Right lobe of liver (tissue), 4 donors: ENCODE results near the gene ASPSCR1.

Experiments
- CTCF ChIP-seq, 4 donors: fragments of 200-600 bp in 3 of 4; fragments of 450-650 bp in 1 of 4; IDR thresholded peaks; one replicate each; pipeline versions ENCODE4 v1.5.1 to v1.8.0; 2016 to 2022; ENCODE audit warnings: antibody characterized with exemption in 4 of 4, mild to moderate bottlenecking in 2 of 4
- POLR2A ChIP-seq: fragments of 450-650 bp; IDR thresholded peaks from one replicate; pipeline ENCODE4 v1.6.1; 2017; ENCODE audit warnings: antibody characterized with exemption, mild to moderate bottlenecking
- donor health status: DM: no; HTN: no; CAD: no.
- donor health status: DM: no; HTN: no; CAD: no.
- donor health status: DM: no; HTN: yes; CAD: no.

- no peak for TF ChIP-seq CTCF (IDR thresholded peaks at IDR 0.05)
- TF ChIP-seq POLR2A = no peak
Measured at GRCh38 chr17:82014432-82014831, 37.0 kb downstream of the ASPSCR1 start.
